IMR-90 (cell line): ENCODE data around the gene GGTLC2. TPM values are rescaled to one million over a fixed set of nuclear protein-coding genes. Genes with fewer than 3 reads are reported as not detected.
"Not testable (repeated sequence)": the region's sequence is repeated elsewhere in the genome, so short reads cannot be mapped to it uniquely, and the experiment has no call there.

Experiments
- ATAC-seq: fragments of 200-7000 bp; cut with Tn5 transposase; 2 replicates; pipeline ENCODE4 v1.9.1; 2020; ENCODE audit warnings: low read depth, mild to moderate bottlenecking, moderate library complexity
- BruUV-seq: library from RNA; stranded (reverse); fragments of 400-500 nt; replicated peaks from 2 replicates; lab custom pipeline; 2021; lab: Mats Ljungman, UMichigan
- CTCF ChIA-PET: fragments of 300-600 bp; formaldehyde crosslinking; extraction: SDS; loops from one replicate; lab custom pipeline; 2021; ENCODE audit warnings: antibody characterized with exemption; lab: Yijun Ruan, JAX
- POLR2A ChIA-PET: fragments of 300-600 bp; sonication (Branson Sonifier 250); formaldehyde crosslinking; loops from one replicate; lab custom pipeline; 2022; ENCODE audit warnings: antibody characterized with exemption; ENCODE audit not compliant: unreplicated experiment; lab: Charles Lee
- DNase-seq: peaks from one replicate; pipeline ENCODE4 v3.0.0; 2013
- H2AFZ ChIP-seq: replicated peaks from 2 replicates; pipeline ENCODE3; 2013; ENCODE audit warnings: low read length, mild to moderate bottlenecking; ENCODE audit not compliant: poor library complexity
- H2AK5ac ChIP-seq: 2 replicates; pipeline ENCODE4 v1.6.1; 2013; ENCODE audit warnings: low read depth, low read length, inconsistent platforms
- H2AK9ac ChIP-seq: replicated peaks from 2 replicates; pipeline ENCODE3; 2013; ENCODE audit warnings: mild to moderate bottlenecking, low read depth, low read length, moderate library complexity; ENCODE audit not compliant: poor library complexity
- H2BK120ac ChIP-seq: 2 replicates; pipeline ENCODE4 v1.6.1; 2013; ENCODE audit warnings: low read depth, low read length, inconsistent platforms
- H2BK15ac ChIP-seq: 3 replicates; pipeline ENCODE4 v1.6.1; 2013; ENCODE audit warnings: low read depth, low read length, inconsistent platforms
- H2BK20ac ChIP-seq: 2 replicates; pipeline ENCODE4 v1.6.1; 2013; ENCODE audit warnings: low read depth, mild to moderate bottlenecking, inconsistent platforms, low read length, moderate library complexity
- H2BK5ac ChIP-seq: 2 replicates; pipeline ENCODE4 v1.6.1; 2013; ENCODE audit warnings: mild to moderate bottlenecking, low read depth, low read length, inconsistent platforms; ENCODE audit not compliant: poor library complexity, severe bottlenecking
- H3K14ac ChIP-seq: replicated peaks from 2 replicates; pipeline ENCODE4 v1.6.1; 2013; ENCODE audit warnings: low read depth, low read length, inconsistent platforms
- H3K18ac ChIP-seq: 2 replicates; pipeline ENCODE4 v1.6.1; 2013; ENCODE audit warnings: low read depth, low read length, control low read depth
- H3K23ac ChIP-seq: 2 replicates; pipeline ENCODE4 v1.6.1; 2013; ENCODE audit warnings: low read depth, low read length, inconsistent platforms
- H3K27ac ChIP-seq: 2 replicates; pipeline ENCODE4 v1.5.1; 2013; ENCODE audit warnings: mild to moderate bottlenecking, control low read depth, low read length; ENCODE audit not compliant: insufficient read depth
- H3K27me3 ChIP-seq: 2 replicates; pipeline ENCODE4 v1.6.1; 2013; ENCODE audit warnings: low read length; ENCODE audit not compliant: control insufficient read depth, insufficient read depth
- H3K36me3 ChIP-seq: 2 replicates; pipeline ENCODE4 v1.6.1; 2013; ENCODE audit warnings: low read length, mixed read lengths; ENCODE audit not compliant: control insufficient read depth, insufficient read depth
- H3K4ac ChIP-seq: 2 replicates; pipeline ENCODE4 v1.6.1; 2013; ENCODE audit warnings: low read depth, low read length, inconsistent platforms
- H3K4me1 ChIP-seq: 2 replicates; pipeline ENCODE4 v1.6.1; 2013; ENCODE audit warnings: low read length, mixed read lengths; ENCODE audit not compliant: control insufficient read depth, insufficient read depth
- H3K4me2 ChIP-seq: 2 replicates; pipeline ENCODE4 v1.6.1; 2013; ENCODE audit warnings: low read depth, mild to moderate bottlenecking, control low read depth, low read length, moderate library complexity
- H3K4me3 ChIP-seq: 2 replicates; pipeline ENCODE4 v1.5.1; 2013; ENCODE audit warnings: low read depth, mild to moderate bottlenecking, control low read depth, low read length, moderate library complexity; ENCODE audit not compliant: insufficient read depth
- H3K56ac ChIP-seq: 2 replicates; pipeline ENCODE4 v1.6.1; 2013; ENCODE audit warnings: low read length, inconsistent platforms; ENCODE audit not compliant: insufficient read depth; ENCODE audit errors: extremely low read depth
- H3K79me1 ChIP-seq, 2 experiments: 2 replicates each; pipeline ENCODE4 v1.6.1; 2013; ENCODE audit warnings: low read length in 2 of 2, inconsistent platforms in 1 of 2, low read depth in 1 of 2
- H3K9ac ChIP-seq: 2 replicates; pipeline ENCODE4 v1.6.1; 2013; ENCODE audit warnings: low read depth, low read length, control low read depth
- H3K9me1 ChIP-seq: 2 replicates; pipeline ENCODE4 v1.6.1; 2013; ENCODE audit warnings: low read length, inconsistent platforms; ENCODE audit not compliant: insufficient read depth
- H3K9me3 ChIP-seq: 2 replicates; pipeline ENCODE4 v1.6.1; 2013; ENCODE audit warnings: low read length; ENCODE audit not compliant: control insufficient read depth, insufficient read depth
- H4K20me1 ChIP-seq: 2 replicates; pipeline ENCODE4 v1.6.1; 2013; ENCODE audit warnings: low read length, inconsistent platforms; ENCODE audit not compliant: insufficient read depth
- H4K5ac ChIP-seq: 2 replicates; pipeline ENCODE4 v1.6.1; 2013; ENCODE audit warnings: mild to moderate bottlenecking, low read depth, low read length, control low read depth
- H4K8ac ChIP-seq, 2 experiments: 2 replicates each; pipeline ENCODE4 v1.6.1; 2013; ENCODE audit warnings: low read depth in 2 of 2, low read length in 2 of 2, control low read depth in 1 of 2, inconsistent platforms in 1 of 2
- H4K91ac ChIP-seq: 2 replicates; pipeline ENCODE4 v1.6.1; 2013; ENCODE audit warnings: low read depth, low read length, inconsistent platforms; ENCODE audit not compliant: insufficient read depth
- WGBS, 2 experiments: methylation state at CpG; one replicate each; pipeline versions ENCODE4 v1.1.5 to v1.1.7; 2013; ENCODE audit warnings: missing lambda C conversion rate in 2 of 2; ENCODE audit not compliant: insufficient read length in 1 of 2; ENCODE audit errors: extremely low coverage in 2 of 2; 5-methylcytosine and 5-hydroxymethylcytosine counted together
- dilution Hi-C: fragments of 300-500 bp; cut with HindIII; formaldehyde crosslinking; loops from one replicate; pipeline ENCODE4 v1.14.3; 2018; ENCODE audit warnings: low sequenced_read_pairs; ENCODE audit not compliant: unreplicated experiment
- in situ Hi-C: fragments of 300-500 bp; cut with MboI; formaldehyde crosslinking; loops from 3 replicates; pipeline ENCODE4 v1.14.3; 2019; ENCODE audit warnings: low sequenced_read_pairs, inconsistent platforms, mixed read lengths
- intact Hi-C: fragments of 100-400 bp; cut with micrococcal nuclease; formaldehyde crosslinking; loops from 2 replicates; pipeline ENCODE4 v1.10.0; 2022
- polyA plus RNA-seq, 3 experiments: library from polyadenylated mRNA; depleted of rRNA; stranded (reverse); fragments of >200 nt; gene quantifications; 2 replicates each; pipeline ENCODE4 v1.2.3, GENCODE V29; 2012; ENCODE audit warnings: low replicate concordance in 1 of 3
- total RNA-seq: library from RNA; depleted of rRNA; stranded (reverse); fragments of >200 nt; gene quantifications from 2 replicates; pipeline ENCODE4 v1.2.3, GENCODE V29; 2012

The GGTLC2 gene
- total and polyA plus RNA-seq, 2 of the 4 experiments (the other 2 are of a cell fraction) = 0.09 TPM; not detected in 1

DNA sequence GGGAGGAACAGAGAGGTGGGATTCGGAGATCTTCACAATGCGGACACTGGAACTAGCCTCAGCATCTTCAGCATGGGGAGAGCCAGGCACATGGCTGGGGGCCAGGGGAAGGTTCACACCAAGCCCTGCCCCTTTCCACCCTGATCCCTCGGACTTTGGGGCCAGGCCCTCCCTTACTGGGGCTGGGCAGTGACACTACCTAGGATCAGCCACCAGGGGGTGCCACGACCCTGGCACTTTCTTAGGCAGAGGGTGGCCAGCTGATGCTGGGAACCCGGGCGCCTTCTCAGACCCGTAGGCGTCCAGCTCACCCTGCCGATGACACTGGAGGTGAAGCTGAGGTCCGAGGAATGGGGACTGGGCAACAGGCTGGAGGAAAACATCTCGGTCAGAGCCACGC lies 3.5 kb downstream of the GGTLC2 start:
- H3K4me3 ChIP-seq, DNase-seq, POLR2A ChIA-PET, H4K5ac ChIP-seq, H3K36me3 ChIP-seq, H4K20me1 ChIP-seq, H2BK120ac ChIP-seq, H2AK9ac ChIP-seq, H3K14ac ChIP-seq, ATAC-seq, H2BK15ac ChIP-seq, H4K91ac ChIP-seq, H2AFZ ChIP-seq, CTCF ChIA-PET, H3K9me3 ChIP-seq, dilution Hi-C loops, H3K79me1 ChIP-seq, H2AK5ac ChIP-seq, H3K4ac ChIP-seq, H3K23ac ChIP-seq, H3K27me3 ChIP-seq, H2BK5ac ChIP-seq, H2BK20ac ChIP-seq, H4K8ac ChIP-seq, H3K4me2 ChIP-seq, H3K56ac ChIP-seq, H3K27ac ChIP-seq, H3K4me1 ChIP-seq, BruUV-seq, H3K9me1 ChIP-seq, H3K18ac ChIP-seq, in situ Hi-C loops, H3K9ac ChIP-seq: not testable (repeated sequence)
- intact Hi-C loops = loop anchor here (2.0 kb wide), 1 partner anchor 39 kb away; no protein-coding TSS in a partner anchor
- no CpG with 5 or more reads among the region's 12 CpGs for WGBS, 2 experiments

DNA sequence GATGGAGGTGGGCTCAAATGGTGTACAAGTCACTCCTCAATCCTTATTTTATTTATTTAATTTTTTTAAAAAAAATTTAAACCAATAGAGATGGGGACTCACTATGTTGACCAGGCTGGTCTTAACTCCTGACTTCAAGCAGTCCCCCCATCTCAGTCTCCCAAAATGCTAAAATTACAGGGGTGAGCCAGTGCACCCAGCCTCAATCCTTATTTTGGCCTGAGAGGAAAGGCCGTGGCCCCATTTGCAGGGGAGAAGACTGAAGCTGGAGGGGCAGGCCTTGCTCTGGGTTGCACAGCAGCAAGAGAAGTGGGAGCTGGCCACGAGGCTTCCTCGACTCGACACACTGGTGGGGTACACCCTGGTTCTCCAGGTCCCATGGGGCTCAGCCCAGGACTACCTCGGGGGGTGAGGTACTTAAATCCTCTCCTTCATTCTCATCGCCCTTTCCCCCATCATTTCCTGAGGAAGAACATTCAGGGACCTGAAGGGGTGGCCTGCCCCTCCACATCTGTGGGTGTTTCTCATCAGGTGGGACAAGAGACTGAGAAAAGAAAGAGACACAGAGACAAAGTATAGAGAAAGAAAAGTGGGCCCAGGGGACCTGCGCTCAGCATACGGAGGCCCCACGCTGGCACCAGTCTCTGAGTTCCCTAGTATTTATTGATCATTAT lies 4.6 kb downstream of the GGTLC2 start:
- CTCF ChIA-PET, H3K18ac ChIP-seq, H3K4me3 ChIP-seq, in situ Hi-C loops, H3K56ac ChIP-seq, H2AK5ac ChIP-seq, H3K4me1 ChIP-seq, H2AK9ac ChIP-seq, H3K9me1 ChIP-seq, H3K4me2 ChIP-seq, H3K4ac ChIP-seq, H4K20me1 ChIP-seq, H3K23ac ChIP-seq, ATAC-seq, H2AFZ ChIP-seq, H3K9ac ChIP-seq, DNase-seq, H2BK20ac ChIP-seq, H2BK5ac ChIP-seq, POLR2A ChIA-PET, H3K14ac ChIP-seq, H3K9me3 ChIP-seq, H4K8ac ChIP-seq, H2BK120ac ChIP-seq, dilution Hi-C loops, H4K5ac ChIP-seq, H2BK15ac ChIP-seq, BruUV-seq, H3K27ac ChIP-seq, H4K91ac ChIP-seq, H3K79me1 ChIP-seq, H3K27me3 ChIP-seq, H3K36me3 ChIP-seq: not testable (repeated sequence)
- intact Hi-C loops = loop anchor here (2.0 kb wide), 1 partner anchor 38 kb away; no protein-coding TSS in a partner anchor
- WGBS, 2 experiments = no CpG with 5 or more reads among the region's 9 CpGs
